Fibroblast of lung (primary cell): Measurements from ENCODE around the gene LDLRAD3. TPM values are rescaled to one million over a fixed set of nuclear protein-coding genes. Genes with fewer than 3 reads are reported as not detected.

Experiments used
- DNase-seq, 2 donors: peaks; one replicate each; pipeline versions ENCODE4 v3.0.0 to v3.0.0-alpha.2; 2010; ENCODE audit warnings: low read depth in 2 of 2
- H2AFZ ChIP-seq: 2 replicates; pipeline ENCODE4 v1.5.1; 2012; ENCODE audit warnings: low read length, control low read depth, inconsistent platforms
- H3K27ac ChIP-seq: 2 replicates; pipeline ENCODE4 v1.5.1; 2011; ENCODE audit warnings: low read length, control low read depth; ENCODE audit not compliant: insufficient read depth
- H3K27me3 ChIP-seq: 2 replicates; pipeline ENCODE4 v1.5.1; 2011; ENCODE audit warnings: mild to moderate bottlenecking, low read length; ENCODE audit not compliant: control insufficient read depth, insufficient read depth
- H3K36me3 ChIP-seq: 2 replicates; pipeline ENCODE4 v1.5.1; 2011; ENCODE audit warnings: low read length; ENCODE audit not compliant: control insufficient read depth, insufficient read depth
- H3K4me1 ChIP-seq: 2 replicates; pipeline ENCODE4 v1.5.1; 2011; ENCODE audit warnings: low read length; ENCODE audit not compliant: control insufficient read depth, insufficient read depth; ENCODE audit errors: extremely low read depth
- H3K4me2 ChIP-seq: 2 replicates; pipeline ENCODE4 v1.5.1; 2011; ENCODE audit warnings: low read length, control low read depth; ENCODE audit not compliant: insufficient read depth; ENCODE audit errors: extremely low read depth
- H3K4me3 ChIP-seq, 4 experiments: fragments of 200-600 bp in 1 of 4; sonication (generic) in 1 of 4; replicated peaks in 1 of 4; 2 replicates each; pipeline ENCODE4 v1.5.1; 2011 to 2016; ENCODE audit warnings: low read length in 4 of 4, low read depth in 3 of 4, mild to moderate bottlenecking in 3 of 4, control low read depth in 2 of 4, inconsistent platforms in 1 of 4, mixed read lengths in 1 of 4; ENCODE audit not compliant: insufficient read depth in 1 of 4; ENCODE audit errors: control extremely low read depth in 1 of 4
- H3K79me2 ChIP-seq: 2 replicates; pipeline ENCODE4 v1.5.1; 2012; ENCODE audit warnings: mild to moderate bottlenecking, low read length, inconsistent platforms; ENCODE audit not compliant: control insufficient read depth, insufficient read depth
- H3K9ac ChIP-seq: 2 replicates; pipeline ENCODE4 v1.5.1; 2011; ENCODE audit warnings: mild to moderate bottlenecking, low read length, control low read depth; ENCODE audit not compliant: insufficient read depth
- H3K9me3 ChIP-seq: 2 replicates; pipeline ENCODE4 v1.5.1; 2012; ENCODE audit warnings: low read depth, low read length; ENCODE audit not compliant: control insufficient read depth, insufficient read depth
- H4K20me1 ChIP-seq: 2 replicates; pipeline ENCODE4 v1.5.1; 2011; ENCODE audit warnings: low read length; ENCODE audit not compliant: control insufficient read depth, insufficient read depth; ENCODE audit errors: extremely low read depth
- EZH2 ChIP-seq: IDR thresholded peaks from 2 replicates; pipeline ENCODE4 v1.5.1; 2012; ENCODE audit warnings: low read length, control low read depth, mild to moderate bottlenecking; ENCODE audit errors: missing control alignments
- polyA plus RNA-seq, 2 donors: library from polyadenylated mRNA; depleted of rRNA in 1 of 2; stranded (reverse) in 1 of 2; unstranded in 1 of 2; fragments of >200 nt; gene quantifications; 2 replicates each; pipeline ENCODE4 v1.2.1, GENCODE V29; 2011 to 2012; ENCODE audit warnings: missing spikeins in 1 of 2
- total RNA-seq: library from RNA; depleted of rRNA; stranded (reverse); fragments of >200 nt; gene quantifications from 2 replicates; pipeline ENCODE4 v1.2.1, GENCODE V29; 2014
- TF ChIP-seq, protein P1 (sequence below), 2 donors: IDR thresholded peaks in 1 of 2; conservative IDR thresholded peaks in 1 of 2; 1 replicate in 1 of 2; 2 replicates in 1 of 2; pipeline ENCODE4 v1.5.1; 2011 to 2012; ENCODE audit warnings: low read length in 2 of 2, control low read depth in 1 of 2, inconsistent platforms in 1 of 2, low read depth in 1 of 2, mild to moderate bottlenecking in 1 of 2

The LDLRAD3 gene
- total and polyA plus RNA-seq, 2 donors (not counting 1 experiment from before 2014, with no cell fraction given), result 3.8 to 7.8 TPM

DNA sequence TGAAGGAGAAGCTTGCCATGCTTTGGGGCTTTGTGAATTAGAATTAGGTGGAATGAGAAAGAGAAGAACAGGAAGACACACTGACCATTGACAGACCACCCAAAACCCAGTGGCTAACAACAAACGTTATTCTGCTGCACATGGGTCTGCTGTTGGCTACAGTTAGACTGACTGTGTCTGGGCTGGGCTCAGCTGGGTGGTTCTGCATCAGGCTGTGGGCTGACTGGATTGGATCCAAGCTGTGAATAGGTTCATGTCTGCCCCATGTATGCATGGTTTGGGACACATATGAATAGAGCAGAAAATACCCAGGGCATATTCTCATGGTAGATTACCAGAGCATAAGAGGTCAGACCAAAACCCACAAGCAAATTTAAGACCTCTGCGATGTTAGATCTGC is 11.7 kb upstream of the LDLRAD3 start:
- no peaks in the 10 kb centered on the region for H3K79me2 ChIP-seq
- H3K9me3 ChIP-seq, result no peaks in the 10 kb centered on the region
- no peaks in the 10 kb centered on the region for H3K36me3 ChIP-seq
- H3K4me2 ChIP-seq, result no peak overlapping the region
- no peak overlapping the region for H3K9ac ChIP-seq
- no peak overlapping the region for H3K27ac ChIP-seq
- H3K27me3 ChIP-seq, result no peaks in the 10 kb centered on the region
- H3K4me1 ChIP-seq, result peaks cover 3% of the 10 kb centered on the region
- no peak overlapping the region for H2AFZ ChIP-seq
- no peaks in the 10 kb centered on the region for H4K20me1 ChIP-seq
- no peak for DNase-seq
- TF ChIP-seq EZH2, result no peak
- TF ChIP-seq, protein P1, sequence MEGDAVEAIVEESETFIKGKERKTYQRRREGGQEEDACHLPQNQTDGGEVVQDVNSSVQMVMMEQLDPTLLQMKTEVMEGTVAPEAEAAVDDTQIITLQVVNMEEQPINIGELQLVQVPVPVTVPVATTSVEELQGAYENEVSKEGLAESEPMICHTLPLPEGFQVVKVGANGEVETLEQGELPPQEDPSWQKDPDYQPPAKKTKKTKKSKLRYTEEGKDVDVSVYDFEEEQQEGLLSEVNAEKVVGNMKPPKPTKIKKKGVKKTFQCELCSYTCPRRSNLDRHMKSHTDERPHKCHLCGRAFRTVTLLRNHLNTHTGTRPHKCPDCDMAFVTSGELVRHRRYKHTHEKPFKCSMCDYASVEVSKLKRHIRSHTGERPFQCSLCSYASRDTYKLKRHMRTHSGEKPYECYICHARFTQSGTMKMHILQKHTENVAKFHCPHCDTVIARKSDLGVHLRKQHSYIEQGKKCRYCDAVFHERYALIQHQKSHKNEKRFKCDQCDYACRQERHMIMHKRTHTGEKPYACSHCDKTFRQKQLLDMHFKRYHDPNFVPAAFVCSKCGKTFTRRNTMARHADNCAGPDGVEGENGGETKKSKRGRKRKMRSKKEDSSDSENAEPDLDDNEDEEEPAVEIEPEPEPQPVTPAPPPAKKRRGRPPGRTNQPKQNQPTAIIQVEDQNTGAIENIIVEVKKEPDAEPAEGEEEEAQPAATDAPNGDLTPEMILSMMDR (conservative IDR thresholded peaks at IDR 0.05 in 1 of 2, IDR thresholded peaks at IDR 0.05 in 1 of 2; ENCODE audit: low read depth in 1 of 2, low read length in 2 of 2), result no peak
- H3K4me3 ChIP-seq, result no peak overlapping the region

DNA sequence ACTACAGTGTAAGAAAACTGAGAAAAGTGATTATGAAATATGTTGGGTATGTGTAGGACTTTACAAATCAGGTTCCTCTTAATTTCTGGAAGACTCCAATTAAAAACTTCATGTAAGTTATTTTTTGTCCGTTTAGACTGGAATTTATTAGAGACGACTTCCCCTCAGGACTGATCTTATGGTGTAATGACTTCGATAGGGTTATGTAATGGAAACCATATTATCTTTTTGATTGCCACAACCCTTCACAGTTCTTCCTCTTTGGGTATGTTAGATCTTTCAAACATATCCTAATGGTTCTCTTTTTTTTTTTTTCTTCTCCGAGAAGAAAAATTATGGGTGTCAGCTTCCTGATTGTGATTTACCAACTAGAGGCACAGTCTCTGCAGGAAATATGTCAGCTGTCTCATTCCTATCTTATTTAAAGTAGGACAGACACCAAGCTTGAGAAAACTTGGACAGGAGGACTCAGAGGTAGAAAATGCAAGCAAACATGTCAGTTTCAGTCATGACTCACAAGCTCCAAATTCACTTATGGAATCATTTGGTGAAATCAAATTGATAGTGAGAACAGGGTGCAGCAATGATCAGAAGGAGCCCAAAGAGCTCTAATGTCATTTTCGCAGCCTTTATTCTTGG is 11.1 kb upstream of the LDLRAD3 start:
- Histone ChIP-seq H3K27me3 (no peaks in the 10 kb centered on the region), H3K9me3 (no peaks in the 10 kb centered on the region), H4K20me1 (no peaks in the 10 kb centered on the region), H3K4me2 (no peak overlapping the region), H3K4me3 (no peak overlapping the region), H3K9ac (no peak overlapping the region), H3K4me1 (peaks cover 3% of the 10 kb centered on the region), H3K36me3 (no peaks in the 10 kb centered on the region), H3K79me2 (no peaks in the 10 kb centered on the region), H3K27ac (no peak overlapping the region), H2AFZ (no peak overlapping the region)
- DNase-seq, result peak; percentile 5 to 35
- TF ChIP-seq, protein P1 (conservative IDR thresholded peaks at IDR 0.05 in 1 of 2, IDR thresholded peaks at IDR 0.05 in 1 of 2; ENCODE audit: low read depth in 1 of 2, low read length in 2 of 2), result no peak
- no peak for TF ChIP-seq EZH2

DNA sequence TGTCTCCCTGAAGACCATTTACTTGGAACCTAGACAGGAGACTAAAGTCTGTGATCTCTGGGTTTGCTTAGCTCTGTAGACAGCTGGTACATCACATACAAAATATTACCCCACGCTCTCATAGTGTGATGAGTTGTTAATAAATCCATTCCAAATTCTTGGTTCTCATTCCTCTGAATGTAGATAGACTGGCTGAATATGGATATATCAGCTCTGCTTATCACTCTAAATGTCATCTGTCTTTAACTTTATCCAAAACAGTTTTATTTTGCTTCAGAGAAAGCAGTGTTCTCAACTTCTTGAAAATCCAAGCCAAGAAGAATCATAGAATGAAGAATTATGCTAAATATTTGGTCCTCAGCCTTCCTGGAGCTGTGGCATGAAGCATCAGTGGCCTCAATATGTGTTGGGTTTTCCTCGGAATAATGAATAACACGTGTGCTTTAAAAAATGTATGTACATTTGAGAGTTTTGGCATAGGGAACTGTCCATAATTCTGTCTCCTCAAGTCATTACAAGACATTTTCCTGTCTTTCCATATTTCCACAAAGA is 10.5 kb upstream of the LDLRAD3 start:
- H3K27me3 ChIP-seq, result no peaks in the 10 kb centered on the region
- H3K4me1 ChIP-seq, result peaks cover 3% of the 10 kb centered on the region
- no peak overlapping the region for H3K9ac ChIP-seq
- TF ChIP-seq, protein P1 (conservative IDR thresholded peaks at IDR 0.05 in 1 of 2, IDR thresholded peaks at IDR 0.05 in 1 of 2; ENCODE audit: low read depth in 1 of 2, low read length in 2 of 2), result no peak
- TF ChIP-seq EZH2, result no peak
- no peak overlapping the region for H3K4me2 ChIP-seq
- H4K20me1 ChIP-seq, result no peaks in the 10 kb centered on the region
- no peaks in the 10 kb centered on the region for H3K9me3 ChIP-seq
- no peaks in the 10 kb centered on the region for H3K36me3 ChIP-seq
- no peak for DNase-seq
- H3K27ac ChIP-seq, result no peak overlapping the region
- no peak overlapping the region for H3K4me3 ChIP-seq
- no peak overlapping the region for H2AFZ ChIP-seq
- H3K79me2 ChIP-seq, result no peaks in the 10 kb centered on the region
